ENCODE results near the gene HPS4.

- TF ChIP-seq POLR2AphosphoS5 (IDR thresholded peaks at IDR 0.05) (no peak), CTCF (IDR thresholded peaks at IDR 0.05) (peak in 5 of 7 experiments; percentile 53 to 84 (median 71))
Observed at GRCh38 chr22:26461188-26461810, 22.3 kb downstream of the HPS4 start.

All from stomach (tissue), 4 donors.